OCI-LY7 (cell line): ENCODE measurements around the gene CCNB1.
"Not testable (repeated sequence)": the region's sequence is repeated elsewhere in the genome, so short reads cannot be mapped to it uniquely, and the experiment has no call there.

Source experiments
- EZH2phosphoT487 ChIP-seq: fragments of 200-600 bp; sonication (generic); IDR thresholded peaks from 2 replicates; pipeline ENCODE4 v1.6.1; 2018; ENCODE audit warnings: low read depth, borderline replicate concordance, mild to moderate bottlenecking, mixed run types, antibody characterized with exemption, low read length, moderate library complexity, mixed read lengths
- TF ChIP-seq, protein P1 (sequence below): fragments of 200-600 bp; sonication (generic); conservative IDR thresholded peaks from 2 replicates; pipeline ENCODE4 v1.5.1; 2014; ENCODE audit warnings: mild to moderate bottlenecking, antibody characterized with exemption, low read length, moderate library complexity, mixed read lengths

DNA sequence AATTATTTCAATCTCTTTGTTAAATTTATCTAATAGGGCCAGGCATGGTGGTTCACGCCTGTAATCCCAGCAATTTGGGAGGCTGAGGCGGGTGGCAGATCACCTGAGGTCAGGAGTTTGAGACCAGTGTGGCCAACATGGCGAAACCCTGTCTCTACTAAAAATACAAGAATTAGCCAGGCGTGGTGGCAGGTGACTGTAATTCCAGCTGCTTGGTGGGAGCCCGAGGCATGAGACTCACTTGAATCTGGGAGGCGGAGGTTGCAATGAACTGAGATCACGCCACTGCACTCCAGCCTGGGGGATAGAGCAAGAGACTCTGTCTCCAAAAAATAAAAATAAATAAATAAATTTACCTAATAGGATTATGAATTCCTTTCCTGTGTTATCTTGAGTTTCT is 18.4 kb upstream of the CCNB1 start:
- TF ChIP-seq, protein P1, sequence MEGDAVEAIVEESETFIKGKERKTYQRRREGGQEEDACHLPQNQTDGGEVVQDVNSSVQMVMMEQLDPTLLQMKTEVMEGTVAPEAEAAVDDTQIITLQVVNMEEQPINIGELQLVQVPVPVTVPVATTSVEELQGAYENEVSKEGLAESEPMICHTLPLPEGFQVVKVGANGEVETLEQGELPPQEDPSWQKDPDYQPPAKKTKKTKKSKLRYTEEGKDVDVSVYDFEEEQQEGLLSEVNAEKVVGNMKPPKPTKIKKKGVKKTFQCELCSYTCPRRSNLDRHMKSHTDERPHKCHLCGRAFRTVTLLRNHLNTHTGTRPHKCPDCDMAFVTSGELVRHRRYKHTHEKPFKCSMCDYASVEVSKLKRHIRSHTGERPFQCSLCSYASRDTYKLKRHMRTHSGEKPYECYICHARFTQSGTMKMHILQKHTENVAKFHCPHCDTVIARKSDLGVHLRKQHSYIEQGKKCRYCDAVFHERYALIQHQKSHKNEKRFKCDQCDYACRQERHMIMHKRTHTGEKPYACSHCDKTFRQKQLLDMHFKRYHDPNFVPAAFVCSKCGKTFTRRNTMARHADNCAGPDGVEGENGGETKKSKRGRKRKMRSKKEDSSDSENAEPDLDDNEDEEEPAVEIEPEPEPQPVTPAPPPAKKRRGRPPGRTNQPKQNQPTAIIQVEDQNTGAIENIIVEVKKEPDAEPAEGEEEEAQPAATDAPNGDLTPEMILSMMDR: not testable (repeated sequence)
- TF ChIP-seq EZH2phosphoT487: not testable (repeated sequence)
